BJ (cell line): ENCODE results near the gene STYXL2. TPM values are rescaled to one million over a fixed set of nuclear protein-coding genes. Genes with fewer than 3 reads are reported as not detected.

ENCODE experiments used
- CTCF ChIA-PET: fragments of 350-600 bp; formaldehyde crosslinking; extraction: SDS; loops from one replicate; lab custom pipeline; 2021; ENCODE audit warnings: antibody characterized with exemption, inconsistent platforms; lab: Yijun Ruan, JAX
- POLR2A ChIA-PET: fragments of 300-600 bp; sonication (Branson Sonifier 250); formaldehyde crosslinking; extraction: SDS; loops from one replicate; lab custom pipeline; 2021; ENCODE audit warnings: antibody characterized with exemption; lab: Charles Lee
- DNase-seq: peaks from one replicate; pipeline ENCODE4 v3.0.0-alpha.2; 2011; ENCODE audit warnings: low read depth
- H3K27me3 ChIP-seq: 2 replicates; pipeline ENCODE4 v1.6.0; 2011; ENCODE audit warnings: low read length; ENCODE audit not compliant: control insufficient read depth, insufficient read depth
- H3K36me3 ChIP-seq: 2 replicates; pipeline ENCODE4 v1.5.1; 2011; ENCODE audit warnings: low read length; ENCODE audit not compliant: control insufficient read depth, insufficient read depth
- H3K4me3 ChIP-seq: 2 replicates; pipeline ENCODE4 v1.5.1; 2011; ENCODE audit warnings: low read depth, mild to moderate bottlenecking, control low read depth, low read length
- polyA plus RNA-seq: library from polyadenylated mRNA; depleted of rRNA; stranded (reverse); fragments of >200 nt; gene quantifications from 2 replicates; pipeline ENCODE4 v1.2.3, GENCODE V29; 2011
- TF ChIP-seq, protein P1 (sequence below): IDR thresholded peaks from 2 replicates; pipeline ENCODE4 v1.5.1; 2011; ENCODE audit warnings: low read depth, mild to moderate bottlenecking, control low read depth, inconsistent platforms, low read length, moderate library complexity; ENCODE audit not compliant: insufficient read depth

Gene STYXL2
- polyA plus RNA-seq, 1 experiment: not detected

DNA sequence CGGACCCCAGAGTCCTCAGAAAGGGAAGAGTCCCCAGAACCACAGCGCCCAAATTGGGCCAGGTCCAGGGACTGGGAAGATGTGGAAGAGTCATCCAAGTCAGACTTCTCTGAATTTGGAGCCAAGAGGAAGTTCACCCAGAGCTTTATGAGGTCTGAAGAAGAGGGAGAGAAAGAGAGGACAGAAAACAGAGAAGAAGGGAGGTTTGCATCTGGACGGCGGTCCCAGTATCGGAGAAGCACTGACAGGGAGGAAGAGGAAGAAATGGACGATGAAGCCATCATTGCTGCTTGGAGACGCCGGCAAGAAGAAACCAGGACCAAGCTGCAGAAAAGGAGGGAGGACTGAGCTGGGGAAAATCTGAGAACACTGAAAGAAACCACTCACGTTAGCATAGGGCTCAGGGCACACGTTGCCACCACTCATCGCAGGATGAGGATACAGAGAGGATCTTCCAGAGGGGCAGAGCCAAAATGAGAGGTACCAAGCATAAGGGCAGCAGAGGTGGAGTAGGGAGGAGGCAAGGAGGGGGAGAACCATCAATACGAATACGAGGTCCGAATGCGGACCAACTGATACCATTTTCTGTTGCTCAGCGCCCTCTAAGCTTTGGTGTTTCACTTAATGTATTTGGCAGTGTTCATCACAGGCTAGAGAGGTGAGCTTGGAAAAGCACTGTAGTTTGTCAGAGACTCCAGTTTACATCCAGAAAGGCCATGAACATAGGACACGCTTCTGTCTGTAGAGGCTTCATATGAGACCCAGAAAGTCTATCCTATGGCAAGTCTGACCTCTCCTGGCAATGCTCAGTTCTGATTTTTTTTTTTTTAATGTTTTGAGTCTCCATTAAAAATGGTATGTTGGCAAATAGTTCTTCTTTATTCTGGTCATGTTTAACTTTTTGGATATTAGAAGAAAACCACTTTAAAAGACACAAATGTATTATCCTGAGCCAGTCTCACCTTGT lies 34.7 kb downstream of the STYXL2 start:
- ChIA-PET POLR2A (no interaction called here), CTCF (interaction anchor here (0.6 to 1.8 kb wide), 2 partner anchors 11 to 313 kb away, joined by 4 to 5 read pairs; no protein-coding TSS in a partner anchor)
- Histone ChIP-seq H3K4me3 (no peak overlapping the region), H3K36me3 (no peaks in the 10 kb centered on the region), H3K27me3 (no peaks in the 10 kb centered on the region; the same call in 1 of the 2 replicates)
- DNase-seq: no peak
- TF ChIP-seq, protein P1, sequence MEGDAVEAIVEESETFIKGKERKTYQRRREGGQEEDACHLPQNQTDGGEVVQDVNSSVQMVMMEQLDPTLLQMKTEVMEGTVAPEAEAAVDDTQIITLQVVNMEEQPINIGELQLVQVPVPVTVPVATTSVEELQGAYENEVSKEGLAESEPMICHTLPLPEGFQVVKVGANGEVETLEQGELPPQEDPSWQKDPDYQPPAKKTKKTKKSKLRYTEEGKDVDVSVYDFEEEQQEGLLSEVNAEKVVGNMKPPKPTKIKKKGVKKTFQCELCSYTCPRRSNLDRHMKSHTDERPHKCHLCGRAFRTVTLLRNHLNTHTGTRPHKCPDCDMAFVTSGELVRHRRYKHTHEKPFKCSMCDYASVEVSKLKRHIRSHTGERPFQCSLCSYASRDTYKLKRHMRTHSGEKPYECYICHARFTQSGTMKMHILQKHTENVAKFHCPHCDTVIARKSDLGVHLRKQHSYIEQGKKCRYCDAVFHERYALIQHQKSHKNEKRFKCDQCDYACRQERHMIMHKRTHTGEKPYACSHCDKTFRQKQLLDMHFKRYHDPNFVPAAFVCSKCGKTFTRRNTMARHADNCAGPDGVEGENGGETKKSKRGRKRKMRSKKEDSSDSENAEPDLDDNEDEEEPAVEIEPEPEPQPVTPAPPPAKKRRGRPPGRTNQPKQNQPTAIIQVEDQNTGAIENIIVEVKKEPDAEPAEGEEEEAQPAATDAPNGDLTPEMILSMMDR: no peak

DNA sequence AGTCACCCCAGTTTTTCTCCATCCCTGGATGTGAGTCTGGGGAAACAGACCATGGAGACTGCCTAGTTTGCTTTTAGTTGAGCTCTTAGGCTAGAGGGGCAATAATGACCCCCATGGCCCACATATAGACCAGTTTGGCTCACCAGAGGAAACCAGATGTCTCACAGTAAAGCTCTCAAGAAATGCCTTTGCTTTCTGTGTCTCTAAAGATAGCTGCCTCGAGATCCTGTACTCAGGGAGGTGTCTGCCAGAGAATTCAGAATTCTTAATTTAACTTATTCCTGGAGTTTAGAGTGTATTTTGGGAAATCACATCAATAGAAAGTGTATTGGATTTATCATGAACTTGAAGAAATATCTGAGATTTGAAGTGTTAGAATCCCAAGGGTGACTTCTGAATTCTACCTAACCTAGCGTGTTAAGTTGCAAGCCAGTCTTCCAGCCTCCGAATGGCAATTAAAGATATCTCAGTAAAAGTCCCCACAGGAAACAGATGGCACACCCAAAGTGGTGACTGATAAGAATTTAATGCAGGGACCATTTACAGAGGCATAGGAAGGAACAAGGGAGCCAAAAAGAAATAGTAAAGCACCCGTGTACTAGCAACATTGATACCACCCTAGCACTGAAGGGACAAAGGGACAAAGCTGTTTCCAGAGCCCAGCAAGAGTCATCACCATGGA lies 37.1 kb downstream of the STYXL2 start:
- CTCF ChIA-PET: no interaction called here
- no peak for DNase-seq
- POLR2A ChIA-PET: no interaction called here
- TF ChIP-seq, protein P1: no peak
- no peaks in the 10 kb centered on the region for H3K27me3 ChIP-seq
- no peak overlapping the region for H3K4me3 ChIP-seq
- H3K36me3 ChIP-seq: no peaks in the 10 kb centered on the region

DNA sequence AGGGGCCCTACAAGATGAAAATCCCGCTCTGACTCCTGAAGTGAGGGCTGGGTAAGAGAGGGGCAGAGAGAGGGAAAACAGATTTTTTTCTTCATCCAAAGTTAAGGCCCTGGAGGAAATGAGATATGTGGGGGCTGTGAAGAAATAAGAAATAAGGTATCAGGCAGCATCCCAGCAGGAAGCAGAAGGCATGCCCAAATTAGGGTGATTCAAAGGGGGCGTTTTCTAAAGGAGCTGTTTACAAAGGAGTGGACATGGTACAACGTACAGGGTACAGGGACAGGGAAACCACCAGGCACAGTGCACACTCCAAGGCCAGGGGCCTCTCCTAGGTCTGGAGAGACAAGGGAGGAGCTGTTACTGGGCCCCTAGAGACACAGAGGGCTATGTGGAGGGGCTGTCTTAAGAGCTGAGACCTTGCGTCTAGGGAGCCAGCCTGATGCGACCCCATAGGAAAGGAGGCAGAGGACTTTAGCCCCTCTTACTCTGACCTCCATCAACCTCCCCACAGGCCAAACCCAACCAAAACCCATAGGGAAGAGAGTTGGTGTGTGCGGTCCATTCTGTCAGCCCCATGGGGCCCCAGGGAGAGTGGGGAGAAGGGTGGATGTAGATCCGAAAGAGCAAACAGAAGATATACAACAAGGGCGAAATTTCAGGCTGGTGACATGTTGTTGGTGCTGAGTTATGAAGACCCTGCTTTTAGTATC lies 38.6 kb downstream of the STYXL2 start:
- Histone ChIP-seq H3K36me3 (no peaks in the 10 kb centered on the region), H3K4me3 (no peak overlapping the region), H3K27me3 (no peaks in the 10 kb centered on the region)
- ChIA-PET CTCF (no interaction called here), POLR2A (no interaction called here)
- TF ChIP-seq, protein P1: no peak
- no peak for DNase-seq

DNA sequence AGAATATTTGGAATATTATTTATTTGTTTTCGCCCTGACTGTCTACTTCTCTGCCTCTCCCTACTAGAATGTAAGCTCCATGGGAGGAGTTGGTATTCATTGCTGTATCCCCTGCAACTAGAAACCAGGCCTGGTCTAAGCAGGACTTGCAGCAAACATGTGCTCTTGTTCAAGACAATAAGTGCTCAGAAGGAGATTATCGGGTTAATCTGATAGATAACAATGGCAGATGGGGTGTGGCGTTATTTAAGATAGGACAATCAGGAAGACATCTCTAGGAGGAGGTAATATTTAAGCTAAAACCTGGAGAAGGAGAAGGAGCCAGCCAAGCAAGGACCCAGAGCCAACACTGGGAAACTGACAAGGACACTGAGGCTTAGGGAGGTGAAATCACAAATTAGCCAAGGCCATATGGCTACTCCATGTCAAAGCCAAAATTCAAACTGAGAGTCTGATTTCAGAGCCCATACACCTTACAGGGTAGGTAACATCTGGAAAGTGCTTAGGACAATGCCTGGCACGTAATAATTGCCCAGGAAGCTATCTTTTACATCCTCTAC lies 41.5 kb downstream of the STYXL2 start:
- Histone ChIP-seq H3K27me3 (no peaks in the 10 kb centered on the region), H3K36me3 (no peaks in the 10 kb centered on the region), H3K4me3 (no peak overlapping the region)
- CTCF ChIA-PET: interaction anchor here (0.7 to 1.6 kb wide), 2 partner anchors 11 to 27 kb away, joined by 3 to 7 read pairs; no protein-coding TSS in a partner anchor
- TF ChIP-seq, protein P1: no peak
- POLR2A ChIA-PET: no interaction called here
- DNase-seq: no peak
